GM18907 (cell line): Measurements from ENCODE around the gene C9orf153.
A peak's percentile ranks its signal among the peaks of the same experiment; 100 is the strongest.
"Not testable (repeated sequence)": the region's sequence is repeated elsewhere in the genome, so short reads cannot be mapped to it uniquely, and the experiment has no call there.

Source experiments
- ATAC-seq: cut with Tn5 transposase; IDR thresholded peaks from one replicate; pipeline ENCODE4 v1.9.1; 2021; ENCODE audit warnings: mild to moderate bottlenecking, moderate library complexity; ENCODE audit not compliant: unreplicated experiment

Gene C9orf153

DNA sequence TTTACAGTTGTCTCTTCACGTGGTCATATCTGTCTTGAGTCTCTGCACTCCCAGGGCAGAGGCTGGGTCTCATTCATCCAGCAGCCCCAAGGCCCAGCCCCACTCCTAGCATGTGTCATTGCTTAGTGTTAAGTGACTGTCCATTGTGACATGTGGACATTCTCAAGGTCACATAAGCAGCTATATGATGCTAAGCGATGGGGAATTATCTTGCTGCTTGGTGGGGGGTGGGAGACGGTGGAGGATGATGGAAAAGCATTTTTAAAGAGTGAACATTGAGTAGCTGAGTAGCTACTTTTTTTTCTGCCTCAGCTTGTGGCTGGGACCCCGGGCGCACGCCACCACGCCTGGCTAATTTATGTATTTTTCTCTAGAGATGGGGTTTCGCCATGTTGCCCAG lies at the start of gene C9orf153:
TSS of gene C9orf153 (minus strand) at position 101 of the 400 bp plus-strand sequence. CDS start 30,054 bp downstream, outside the sequence.
- no peak for ATAC-seq

DNA sequence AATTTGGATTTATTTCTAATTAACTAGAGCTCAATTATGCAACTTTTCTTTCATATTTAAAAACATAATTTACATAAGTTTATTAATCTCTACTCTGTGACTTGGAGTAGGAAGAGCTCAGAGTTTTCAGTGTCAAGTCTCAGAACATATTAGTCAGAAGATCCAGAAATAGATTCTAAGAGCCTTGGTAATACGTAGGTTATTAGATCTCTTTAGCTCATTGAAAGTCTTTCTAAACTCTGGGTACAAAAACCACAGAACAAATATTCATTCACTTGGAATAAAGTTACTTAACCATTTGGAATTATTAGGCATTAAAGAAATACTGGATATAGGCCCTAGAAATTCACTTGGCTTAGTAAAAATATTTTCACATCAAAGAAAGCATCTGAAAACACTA lies 49.2 kb upstream of the C9orf153 start:
- no peak for ATAC-seq

DNA sequence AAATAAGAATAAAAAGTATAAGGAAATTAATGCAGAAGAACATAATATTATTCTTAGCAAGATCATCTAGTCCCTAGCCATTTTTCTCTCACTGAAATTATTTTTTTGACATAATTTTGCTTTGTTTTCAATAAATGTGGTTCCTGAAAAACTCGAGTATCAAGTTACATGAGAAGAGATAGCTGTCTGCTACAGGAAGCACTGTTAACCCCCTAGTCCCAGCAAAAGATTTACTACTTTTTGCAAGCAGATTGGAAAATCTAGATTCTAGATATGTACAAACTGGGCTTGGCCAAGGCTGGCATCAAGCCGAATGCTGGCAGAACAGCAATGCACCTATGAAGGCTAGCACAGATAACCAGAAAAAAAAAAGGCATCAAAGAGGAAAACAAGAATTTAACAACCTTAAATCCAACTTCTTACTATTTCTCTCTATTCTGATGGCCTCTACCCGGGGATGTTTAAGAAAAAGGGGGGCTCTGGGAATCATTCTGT lies 44.8 kb upstream of the C9orf153 start:
- no peak for ATAC-seq

DNA sequence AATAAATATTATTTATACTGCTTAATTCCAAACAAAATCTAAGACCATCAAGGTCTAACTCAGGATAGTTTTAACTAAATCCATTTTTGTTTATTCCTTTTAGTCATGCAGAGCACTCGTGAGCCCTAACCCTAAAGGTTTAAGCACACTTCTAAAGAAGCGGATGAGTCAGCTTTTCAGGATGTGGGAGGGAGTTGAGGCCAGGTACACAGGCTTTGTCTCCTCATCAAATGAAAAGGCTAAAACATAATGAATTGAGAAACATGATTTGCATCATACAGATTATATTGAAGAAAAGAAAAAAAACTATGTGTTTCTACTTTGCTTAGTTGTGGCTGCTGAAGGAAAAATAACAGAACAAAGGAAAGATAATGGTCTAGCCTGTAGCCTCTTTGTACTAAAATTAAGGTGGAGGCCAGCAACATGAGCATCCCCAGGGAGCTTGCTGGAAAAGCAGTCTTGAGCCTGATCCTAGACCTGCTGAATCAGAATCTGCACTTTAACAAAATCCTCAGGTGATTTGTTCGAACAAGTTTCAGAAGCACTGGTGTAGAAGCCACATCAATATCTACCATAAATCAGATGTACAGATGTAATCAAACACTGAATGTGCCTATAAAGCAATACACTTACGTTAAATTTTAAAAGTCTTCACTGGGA lies 44.0 kb upstream of the C9orf153 start:
- no peak for ATAC-seq

DNA sequence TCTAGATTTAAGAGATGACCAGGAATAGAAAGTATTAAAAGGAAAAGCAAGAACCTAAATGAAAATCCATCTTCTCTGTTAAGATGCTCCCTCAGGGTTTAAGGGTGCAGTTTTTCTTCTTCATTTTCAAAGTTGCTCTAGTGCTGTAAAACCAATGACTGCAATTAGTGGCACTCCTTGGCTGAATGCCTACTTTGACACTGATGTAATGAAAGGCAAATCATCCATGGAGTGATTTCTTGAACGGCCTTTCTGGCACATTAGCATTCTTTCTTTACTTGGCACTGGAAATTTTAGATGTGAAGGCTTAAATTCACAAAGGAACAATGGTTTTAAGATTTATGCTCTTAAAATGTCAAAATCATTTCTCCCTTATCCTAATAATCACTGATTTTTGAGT lies 42.2 kb upstream of the C9orf153 start:
- ATAC-seq = no peak

DNA sequence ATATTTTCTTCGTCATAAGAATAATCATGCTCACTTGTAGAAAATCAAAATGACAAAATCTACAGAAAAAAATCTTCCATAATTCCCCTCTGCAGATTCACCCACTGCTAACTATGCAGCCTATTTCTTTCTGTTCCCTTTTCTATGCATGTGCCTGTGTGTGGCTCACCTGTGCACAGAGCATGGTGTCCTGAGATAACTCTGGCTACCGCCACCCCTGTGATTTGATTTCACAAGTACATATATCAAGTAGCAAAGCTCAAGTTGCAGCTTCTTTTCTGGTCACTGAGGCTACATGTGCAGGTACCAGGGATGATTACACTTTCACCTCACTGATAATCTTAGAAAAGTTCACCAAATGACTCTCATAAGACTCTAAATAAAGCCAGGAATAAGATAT lies 41.2 kb upstream of the C9orf153 start:
- ATAC-seq = no peak

DNA sequence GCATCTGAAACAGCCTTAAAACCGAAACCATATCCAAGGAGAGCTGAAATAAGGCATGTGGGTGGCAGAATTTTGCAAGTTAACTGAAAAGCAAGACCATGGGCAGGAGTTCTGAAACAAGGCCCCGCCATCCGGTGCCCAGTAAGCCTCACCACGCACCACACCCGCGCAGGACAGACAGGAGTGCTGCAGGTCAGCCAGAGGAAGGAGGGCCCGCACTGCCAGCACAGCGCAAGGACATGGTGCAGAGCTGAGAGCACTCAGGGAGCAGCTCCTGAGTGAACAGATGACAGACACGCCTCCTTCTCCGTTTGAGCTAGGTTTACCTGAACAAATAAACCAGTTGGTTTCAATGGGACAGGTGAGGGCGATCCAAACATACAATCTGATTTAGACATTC lies 39.4 kb upstream of the C9orf153 start:
- ATAC-seq = no peak

DNA sequence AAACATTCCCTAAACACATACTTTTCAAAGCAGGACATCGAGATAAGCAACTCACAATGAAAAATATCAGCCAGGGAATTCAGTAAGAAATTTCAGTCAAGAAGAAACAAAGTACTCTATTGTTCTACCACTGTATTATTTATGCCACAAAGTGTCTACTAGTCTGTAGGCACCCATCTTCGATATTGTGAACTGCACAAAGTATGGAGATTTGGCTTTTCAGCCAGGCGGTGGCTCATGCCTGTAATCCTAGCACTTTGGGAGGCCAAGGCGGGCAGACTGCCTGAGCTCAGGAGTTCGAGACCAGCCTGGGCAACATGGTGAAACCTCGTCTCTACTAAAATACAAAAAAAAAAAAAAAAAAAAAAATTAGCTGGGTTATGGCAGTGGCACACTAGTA lies 30.9 kb upstream of the C9orf153 start:
- not testable (repeated sequence) for ATAC-seq

DNA sequence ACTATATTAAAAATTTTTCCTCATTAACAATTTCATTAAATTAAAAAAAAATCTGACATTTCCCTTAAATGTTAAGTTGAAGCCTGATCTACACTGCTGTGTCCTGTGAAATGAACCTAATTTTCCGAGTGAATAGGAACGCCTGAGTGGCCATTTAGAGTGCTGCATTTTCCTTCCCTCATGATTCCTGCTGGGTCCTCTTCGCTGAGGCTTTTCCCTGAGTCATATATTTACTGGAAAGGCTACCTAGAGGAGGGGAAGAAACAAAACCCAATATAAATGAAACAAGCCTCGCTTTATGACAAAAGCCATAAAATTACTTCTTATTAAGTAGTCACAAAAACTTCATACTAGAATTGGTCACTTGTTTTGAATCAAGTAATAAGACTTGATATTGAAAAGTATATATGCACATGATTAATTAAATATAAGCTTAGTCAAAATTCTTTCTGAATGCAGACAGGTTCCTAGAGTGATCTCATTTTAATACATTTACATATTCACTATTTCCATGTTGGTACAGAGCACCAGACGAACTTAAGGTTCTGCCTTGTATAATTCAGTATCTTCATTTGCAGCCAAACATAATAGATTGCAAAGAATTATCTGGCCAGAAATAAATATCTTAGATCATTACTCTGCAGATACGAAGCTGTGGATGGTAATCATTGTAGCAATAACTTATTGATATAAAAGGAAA lies 29.2 kb upstream of the C9orf153 start:
- ATAC-seq = no peak

DNA sequence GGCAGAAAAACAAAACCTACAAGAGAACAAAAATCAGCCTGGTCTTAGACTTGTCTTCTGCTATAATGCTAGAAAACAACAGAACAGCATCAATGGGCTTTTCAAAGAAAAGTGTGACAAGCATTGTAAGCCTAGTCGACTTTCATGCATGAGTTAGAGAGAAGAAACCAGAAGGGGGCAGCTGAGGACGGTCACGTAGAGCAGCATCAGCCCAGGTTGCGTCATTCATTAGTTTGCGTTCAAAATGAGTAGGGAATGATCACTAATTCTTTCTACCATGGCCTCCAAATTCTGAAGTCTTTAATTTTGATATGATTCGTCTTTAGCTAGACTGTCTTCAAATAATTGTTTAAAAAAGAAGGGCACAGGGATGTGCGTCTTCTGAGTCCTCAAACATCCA lies 27.6 kb upstream of the C9orf153 start:
- no peak for ATAC-seq

DNA sequence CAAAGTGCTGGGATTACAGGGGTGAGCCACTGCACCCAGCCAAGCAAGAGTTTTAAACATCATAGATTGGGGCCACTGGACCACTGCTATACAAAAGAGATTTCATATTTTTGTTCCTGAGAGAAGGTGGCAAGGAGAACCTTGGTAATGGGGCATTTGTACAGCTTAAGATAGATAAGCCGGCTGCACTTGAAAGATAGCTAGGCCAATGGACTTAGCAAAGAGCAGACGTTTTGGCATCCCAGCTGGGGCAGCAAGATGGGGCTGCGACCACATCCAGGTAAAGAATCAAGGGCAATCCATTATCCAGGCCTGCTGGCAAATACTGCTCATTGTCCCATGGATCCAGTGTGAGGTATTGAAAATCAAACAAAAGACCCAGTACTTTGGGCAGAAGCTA lies 26.8 kb upstream of the C9orf153 start:
- no peak for ATAC-seq

DNA sequence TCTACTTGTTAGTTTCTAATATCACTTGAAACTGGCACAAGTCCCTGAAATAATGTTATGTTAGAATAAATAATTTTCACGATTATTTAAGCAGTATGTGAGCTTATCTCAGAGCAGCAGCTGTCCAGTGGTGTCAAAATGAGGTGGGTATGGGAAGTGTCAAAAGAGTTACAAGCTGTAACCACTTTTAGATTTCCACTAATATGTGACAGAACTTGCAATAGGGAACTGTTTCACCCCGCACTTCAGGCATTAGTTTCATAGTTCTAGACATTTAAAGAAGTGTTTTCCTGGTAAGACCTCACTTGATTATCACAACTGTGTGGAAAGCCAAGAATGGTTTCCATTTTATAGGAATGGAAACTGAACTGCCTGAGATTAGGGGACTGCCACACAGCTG lies 25.8 kb upstream of the C9orf153 start:
- no peak for ATAC-seq

DNA sequence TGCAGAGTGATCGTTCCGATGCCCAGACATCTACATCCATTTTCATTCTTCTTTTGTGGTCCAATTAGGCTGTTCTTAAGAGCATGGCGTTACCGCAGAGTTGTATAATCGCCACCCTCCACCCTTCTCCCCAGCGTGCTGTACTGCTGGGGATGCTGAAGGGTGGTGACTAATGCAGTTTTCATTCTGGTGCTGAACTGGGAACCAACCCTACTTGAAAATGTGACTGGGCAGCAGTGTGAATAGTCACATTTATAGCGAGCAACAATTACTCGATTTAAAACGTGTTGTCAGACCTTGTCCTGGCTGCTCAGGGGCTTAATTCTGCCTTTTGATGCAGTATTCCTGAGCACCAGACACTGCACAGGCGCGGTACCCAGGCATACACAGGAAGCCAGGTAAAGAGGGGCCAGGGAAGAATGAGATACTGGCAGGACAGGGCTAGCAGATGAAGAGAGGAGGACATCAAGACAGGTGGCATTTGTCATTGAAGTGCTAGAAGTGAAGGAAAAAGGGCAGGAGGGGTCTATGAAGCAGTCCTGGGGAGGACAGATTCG lies 23.6 kb upstream of the C9orf153 start:
- peak; percentile 22 for ATAC-seq

DNA sequence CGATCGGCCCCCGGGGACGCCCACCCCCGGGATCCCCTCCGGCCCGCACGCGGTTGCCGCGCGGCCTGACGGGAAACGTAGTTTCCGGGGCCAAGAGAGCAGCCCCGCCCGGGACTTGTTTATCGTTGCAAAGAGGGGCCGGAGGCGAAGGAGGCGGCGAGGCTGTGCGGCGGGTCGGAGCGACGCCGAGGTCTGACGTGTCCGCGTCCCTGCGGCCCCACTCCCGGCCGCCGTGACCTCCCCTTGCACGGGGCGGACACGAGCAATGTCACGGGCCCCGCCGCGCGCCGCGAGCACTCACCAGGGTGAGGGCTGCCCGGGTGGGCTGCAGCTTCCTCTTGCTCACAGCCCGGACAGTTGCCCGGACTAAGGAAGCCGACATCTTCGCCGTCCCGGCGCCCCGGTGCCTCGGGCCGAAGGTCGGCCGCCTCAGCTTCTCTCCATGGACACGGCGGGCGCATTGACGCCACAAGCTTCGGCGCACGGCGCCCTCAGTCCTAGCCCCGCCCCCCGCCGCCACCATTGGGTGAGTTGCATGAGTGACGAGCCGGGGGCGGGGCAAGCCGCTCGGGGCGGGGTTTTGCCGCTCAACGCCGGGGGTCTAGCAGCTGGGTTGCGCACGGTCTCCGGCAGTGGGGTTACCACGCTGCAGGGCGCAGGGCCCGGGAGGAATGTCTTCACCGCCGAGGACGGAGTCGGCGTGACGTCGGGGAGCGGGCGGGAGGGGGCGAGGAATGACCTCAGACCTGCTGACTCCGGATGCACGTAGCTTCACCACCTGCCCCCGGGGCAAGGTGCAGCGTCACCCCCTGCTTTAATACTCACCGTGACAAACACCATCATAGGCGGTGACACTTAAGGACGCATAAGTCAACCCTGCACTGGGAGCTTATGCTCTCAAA lies 22.9 kb upstream of the C9orf153 start, which contains the start of gene ISCA1:
TSS of gene ISCA1 (minus strand) at position 462 of the 902 bp plus-strand sequence. CDS start at position 382, 80 bp downstream.
- ATAC-seq = peak; percentile 89

DNA sequence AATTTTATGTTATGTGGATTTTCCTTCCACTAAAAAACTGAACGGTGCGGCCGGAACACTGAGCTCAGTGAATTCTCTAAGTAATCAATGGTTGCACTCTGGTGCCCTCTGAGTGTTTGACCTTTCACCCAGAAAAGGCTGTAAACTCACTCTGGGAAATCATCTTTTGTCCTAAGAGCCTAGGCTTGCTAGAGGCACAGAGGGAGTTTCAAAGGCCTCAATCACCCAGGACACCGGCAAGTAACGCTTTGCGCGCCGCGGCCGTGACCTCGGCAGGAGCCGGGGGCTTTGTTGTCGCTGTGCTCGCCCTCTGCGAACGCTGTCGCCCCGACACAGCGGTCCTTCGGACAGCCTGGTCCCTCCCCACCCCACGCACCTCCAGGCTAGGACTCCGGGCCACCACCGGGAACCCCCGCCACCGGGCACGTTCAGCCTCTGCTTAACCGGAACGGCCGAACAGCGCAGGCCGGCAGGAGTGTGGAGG lies 22.2 kb upstream of the C9orf153 start:
- peak; percentile 25 for ATAC-seq

DNA sequence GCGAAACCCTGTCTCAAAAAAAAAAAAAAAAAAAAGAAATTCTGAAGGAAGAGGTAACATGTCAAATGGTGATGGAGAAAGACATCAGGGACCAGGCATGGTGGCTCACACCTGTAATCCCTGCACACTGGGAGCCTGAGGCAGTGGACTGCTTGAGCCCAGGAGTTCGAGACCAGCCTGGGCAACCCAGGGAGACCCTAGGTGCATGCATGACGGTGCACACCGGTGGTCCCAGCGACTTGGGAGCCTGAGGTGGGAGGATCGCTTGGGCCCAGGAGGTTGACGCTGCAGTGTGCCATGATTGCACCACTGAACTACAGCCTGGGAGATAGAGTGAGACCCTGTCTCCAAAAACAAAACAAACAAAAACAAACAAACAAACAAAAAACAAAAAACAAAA lies 21.1 kb upstream of the C9orf153 start:
- no peak for ATAC-seq

DNA sequence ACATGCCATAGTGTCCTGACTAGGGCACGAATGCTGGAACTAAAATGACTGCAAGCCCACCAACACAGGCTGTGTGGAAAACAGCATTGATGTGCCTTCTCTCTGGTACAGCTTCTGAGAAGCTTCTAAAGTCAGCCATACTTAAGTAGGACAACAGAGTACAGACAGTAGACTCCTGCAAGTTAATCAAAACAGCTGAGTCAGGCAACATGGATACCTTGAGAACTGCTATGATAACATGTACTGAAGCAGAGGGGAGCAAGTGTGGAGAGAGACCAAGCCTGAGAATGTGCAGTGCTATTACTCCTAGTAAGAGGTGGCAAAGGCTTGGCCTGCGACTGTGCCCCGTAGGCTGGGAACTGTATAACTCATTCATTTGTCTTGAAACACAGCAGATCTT lies 20.4 kb upstream of the C9orf153 start:
- no peak for ATAC-seq

DNA sequence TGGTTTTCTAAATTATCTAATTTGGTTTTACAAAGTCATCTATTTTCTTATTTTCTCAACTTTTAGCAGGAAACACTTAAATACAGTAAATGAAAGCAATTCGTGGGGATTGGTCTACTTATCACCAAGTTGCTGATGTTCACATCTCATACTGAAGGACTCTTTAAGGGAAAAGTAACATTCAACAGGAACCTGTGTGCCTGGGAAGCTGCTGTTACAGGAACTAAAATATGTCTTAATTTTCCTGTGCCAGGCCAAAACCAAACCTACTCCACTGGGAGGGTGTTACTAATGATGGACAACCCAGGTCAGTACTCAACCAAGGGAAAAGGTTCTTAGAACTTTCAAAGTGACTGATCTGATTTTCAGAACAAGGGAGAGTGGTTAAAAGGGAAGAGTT lies 17.6 kb upstream of the C9orf153 start:
- no peak for ATAC-seq

DNA sequence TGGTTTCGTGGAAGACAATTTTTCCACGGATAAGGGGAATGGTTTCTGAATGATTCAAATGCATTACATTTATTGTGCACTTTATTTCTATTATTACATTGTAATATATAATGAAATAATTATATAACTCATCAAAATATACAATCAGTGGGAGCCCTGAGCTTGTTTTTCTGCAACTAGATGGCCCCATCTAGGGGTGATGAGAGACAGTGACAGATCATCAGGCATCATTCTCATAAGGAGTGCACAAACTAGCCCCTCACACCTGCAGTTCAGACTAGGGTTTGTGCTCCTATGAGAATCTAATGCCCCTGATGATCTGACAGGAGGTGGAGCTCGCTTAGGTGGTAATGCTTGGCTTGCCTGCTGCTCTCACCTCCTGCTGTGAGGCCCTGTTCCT lies 16.5 kb upstream of the C9orf153 start:
- no peak for ATAC-seq

DNA sequence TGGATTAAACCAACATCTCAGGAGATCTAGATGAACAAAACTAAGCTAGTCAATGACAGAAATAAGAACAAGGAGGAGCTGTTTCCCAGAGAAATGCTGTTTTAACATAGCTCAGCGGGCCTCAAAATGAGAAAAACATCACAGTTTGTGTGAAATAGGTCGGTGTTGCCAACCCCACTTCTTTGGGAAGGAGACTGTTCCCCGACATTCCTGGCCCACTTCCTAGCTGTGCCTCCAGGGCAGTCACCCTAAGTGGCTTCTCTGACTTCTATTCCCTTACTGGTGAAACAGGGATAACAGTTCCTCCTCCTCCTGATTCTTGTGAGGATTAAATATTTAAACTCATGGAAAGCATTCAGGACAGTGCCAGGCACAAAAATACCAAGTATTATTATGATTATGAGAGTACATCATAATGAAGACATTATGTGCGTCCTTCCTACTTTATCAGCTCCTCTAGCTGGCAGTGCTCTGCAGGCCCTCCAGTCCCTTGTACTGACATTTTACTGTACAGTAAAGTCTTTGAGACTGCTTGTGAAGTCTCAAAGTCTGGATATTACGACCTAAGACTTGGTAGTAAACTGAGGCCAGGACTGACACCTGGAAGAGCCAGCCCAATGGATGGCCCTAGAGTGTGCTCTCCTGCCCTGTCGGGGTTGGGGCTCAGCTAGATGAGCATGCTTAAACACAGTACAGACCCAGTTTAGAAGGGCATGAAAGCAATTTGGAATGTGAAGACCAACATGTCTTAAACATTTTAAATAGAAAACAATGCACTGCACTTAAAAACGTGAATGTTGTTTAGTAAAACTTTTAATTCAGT lies 15.6 kb upstream of the C9orf153 start:
- no peak for ATAC-seq
